ENCODE results near the gene MAPK13.

- no peak for TF ChIP-seq CTCF (IDR thresholded peaks at IDR 0.05)
- no peak for TF ChIP-seq POLR2A (IDR thresholded peaks at IDR 0.05)
Measured at GRCh38 chr6:36120979-36121786, 9.1 kb upstream of the MAPK13 start.

Data from esophagus squamous epithelium (tissue), 4 donors.